IMR-90 (cell line): Measurements from ENCODE around the gene SSBP2. TPM values are rescaled to one million over a fixed set of nuclear protein-coding genes. Genes with fewer than 3 reads are reported as not detected.

ENCODE experiments used
- ATAC-seq: fragments of 200-7000 bp; cut with Tn5 transposase; 2 replicates; pipeline ENCODE4 v1.9.1; 2020; ENCODE audit warnings: low read depth, mild to moderate bottlenecking, moderate library complexity
- BruUV-seq: library from RNA; stranded (reverse); fragments of 400-500 nt; replicated peaks from 2 replicates; lab custom pipeline; 2021; lab: Mats Ljungman, UMichigan
- CTCF ChIA-PET: fragments of 300-600 bp; formaldehyde crosslinking; extraction: SDS; loops from one replicate; lab custom pipeline; 2021; ENCODE audit warnings: antibody characterized with exemption; lab: Yijun Ruan, JAX
- POLR2A ChIA-PET: fragments of 300-600 bp; sonication (Branson Sonifier 250); formaldehyde crosslinking; loops from one replicate; lab custom pipeline; 2022; ENCODE audit warnings: antibody characterized with exemption; ENCODE audit not compliant: unreplicated experiment; lab: Charles Lee
- DNase-seq: peaks from one replicate; pipeline ENCODE4 v3.0.0; 2013
- H2AFZ ChIP-seq: replicated peaks from 2 replicates; pipeline ENCODE3; 2013; ENCODE audit warnings: low read length, mild to moderate bottlenecking; ENCODE audit not compliant: poor library complexity
- H2AK5ac ChIP-seq: 2 replicates; pipeline ENCODE4 v1.6.1; 2013; ENCODE audit warnings: low read depth, low read length, inconsistent platforms
- H2AK9ac ChIP-seq: replicated peaks from 2 replicates; pipeline ENCODE3; 2013; ENCODE audit warnings: mild to moderate bottlenecking, low read depth, low read length, moderate library complexity; ENCODE audit not compliant: poor library complexity
- H2BK120ac ChIP-seq: 2 replicates; pipeline ENCODE4 v1.6.1; 2013; ENCODE audit warnings: low read depth, low read length, inconsistent platforms
- H2BK15ac ChIP-seq: 3 replicates; pipeline ENCODE4 v1.6.1; 2013; ENCODE audit warnings: low read depth, low read length, inconsistent platforms
- H2BK20ac ChIP-seq: 2 replicates; pipeline ENCODE4 v1.6.1; 2013; ENCODE audit warnings: low read depth, mild to moderate bottlenecking, inconsistent platforms, low read length, moderate library complexity
- H2BK5ac ChIP-seq: 2 replicates; pipeline ENCODE4 v1.6.1; 2013; ENCODE audit warnings: mild to moderate bottlenecking, low read depth, low read length, inconsistent platforms; ENCODE audit not compliant: poor library complexity, severe bottlenecking
- H3K14ac ChIP-seq: replicated peaks from 2 replicates; pipeline ENCODE4 v1.6.1; 2013; ENCODE audit warnings: low read depth, low read length, inconsistent platforms
- H3K18ac ChIP-seq: 2 replicates; pipeline ENCODE4 v1.6.1; 2013; ENCODE audit warnings: low read depth, low read length, control low read depth
- H3K23ac ChIP-seq: 2 replicates; pipeline ENCODE4 v1.6.1; 2013; ENCODE audit warnings: low read depth, low read length, inconsistent platforms
- H3K27ac ChIP-seq: 2 replicates; pipeline ENCODE4 v1.5.1; 2013; ENCODE audit warnings: mild to moderate bottlenecking, control low read depth, low read length; ENCODE audit not compliant: insufficient read depth
- H3K27me3 ChIP-seq: 2 replicates; pipeline ENCODE4 v1.6.1; 2013; ENCODE audit warnings: low read length; ENCODE audit not compliant: control insufficient read depth, insufficient read depth
- H3K36me3 ChIP-seq: 2 replicates; pipeline ENCODE4 v1.6.1; 2013; ENCODE audit warnings: low read length, mixed read lengths; ENCODE audit not compliant: control insufficient read depth, insufficient read depth
- H3K4ac ChIP-seq: 2 replicates; pipeline ENCODE4 v1.6.1; 2013; ENCODE audit warnings: low read depth, low read length, inconsistent platforms
- H3K4me1 ChIP-seq: 2 replicates; pipeline ENCODE4 v1.6.1; 2013; ENCODE audit warnings: low read length, mixed read lengths; ENCODE audit not compliant: control insufficient read depth, insufficient read depth
- H3K4me2 ChIP-seq: 2 replicates; pipeline ENCODE4 v1.6.1; 2013; ENCODE audit warnings: low read depth, mild to moderate bottlenecking, control low read depth, low read length, moderate library complexity
- H3K4me3 ChIP-seq: 2 replicates; pipeline ENCODE4 v1.5.1; 2013; ENCODE audit warnings: low read depth, mild to moderate bottlenecking, control low read depth, low read length, moderate library complexity; ENCODE audit not compliant: insufficient read depth
- H3K56ac ChIP-seq: 2 replicates; pipeline ENCODE4 v1.6.1; 2013; ENCODE audit warnings: low read length, inconsistent platforms; ENCODE audit not compliant: insufficient read depth; ENCODE audit errors: extremely low read depth
- H3K79me1 ChIP-seq, 2 experiments: 2 replicates each; pipeline ENCODE4 v1.6.1; 2013; ENCODE audit warnings: low read length in 2 of 2, inconsistent platforms in 1 of 2, low read depth in 1 of 2
- H3K9ac ChIP-seq: 2 replicates; pipeline ENCODE4 v1.6.1; 2013; ENCODE audit warnings: low read depth, low read length, control low read depth
- H3K9me1 ChIP-seq: 2 replicates; pipeline ENCODE4 v1.6.1; 2013; ENCODE audit warnings: low read length, inconsistent platforms; ENCODE audit not compliant: insufficient read depth
- H3K9me3 ChIP-seq: 2 replicates; pipeline ENCODE4 v1.6.1; 2013; ENCODE audit warnings: low read length; ENCODE audit not compliant: control insufficient read depth, insufficient read depth
- H4K20me1 ChIP-seq: 2 replicates; pipeline ENCODE4 v1.6.1; 2013; ENCODE audit warnings: low read length, inconsistent platforms; ENCODE audit not compliant: insufficient read depth
- H4K5ac ChIP-seq: 2 replicates; pipeline ENCODE4 v1.6.1; 2013; ENCODE audit warnings: mild to moderate bottlenecking, low read depth, low read length, control low read depth
- H4K8ac ChIP-seq, 2 experiments: 2 replicates each; pipeline ENCODE4 v1.6.1; 2013; ENCODE audit warnings: low read depth in 2 of 2, low read length in 2 of 2, control low read depth in 1 of 2, inconsistent platforms in 1 of 2
- H4K91ac ChIP-seq: 2 replicates; pipeline ENCODE4 v1.6.1; 2013; ENCODE audit warnings: low read depth, low read length, inconsistent platforms; ENCODE audit not compliant: insufficient read depth
- BHLHE40 ChIP-seq: fragments of 150-350 bp; IDR thresholded peaks from 2 replicates; pipeline ENCODE4 v1.6.1; 2016; ENCODE audit warnings: mild to moderate bottlenecking, low read depth, low read length
- CEBPB ChIP-seq: IDR thresholded peaks from 2 replicates; pipeline ENCODE4 v1.6.1; 2012; ENCODE audit warnings: low read depth, low read length, improper control_type of control experiment
- FOS ChIP-seq: fragments of 150-350 bp; IDR thresholded peaks from 2 replicates; pipeline ENCODE4 v1.6.1; 2016; ENCODE audit warnings: low read depth, low read length
- MAFK ChIP-seq: IDR thresholded peaks from 2 replicates; pipeline ENCODE4 v1.6.1; 2012; ENCODE audit warnings: low read depth, low read length, improper control_type of control experiment
- MXI1 ChIP-seq: IDR thresholded peaks from 2 replicates; pipeline ENCODE4 v1.6.1; 2012; ENCODE audit warnings: low read depth, mild to moderate bottlenecking, low read length, moderate library complexity, borderline replicate concordance
- NFE2L2 ChIP-seq: fragments of 150-350 bp; IDR thresholded peaks from 2 replicates; pipeline ENCODE4 v1.6.1; 2016; ENCODE audit warnings: low read depth, mild to moderate bottlenecking, low read length
- RAD21 ChIP-seq: IDR thresholded peaks from 2 replicates; pipeline ENCODE4 v1.6.1; 2012; ENCODE audit warnings: low read length, improper control_type of control experiment
- SMC3 ChIP-seq: fragments of 150-350 bp; IDR thresholded peaks from 2 replicates; pipeline ENCODE4 v1.6.1; 2016; ENCODE audit warnings: low read depth, mild to moderate bottlenecking, antibody characterized with exemption, low read length, moderate library complexity
- WGBS, 2 experiments: methylation state at CpG; one replicate each; pipeline versions ENCODE4 v1.1.5 to v1.1.7; 2013; ENCODE audit warnings: missing lambda C conversion rate in 2 of 2; ENCODE audit not compliant: insufficient read length in 1 of 2; ENCODE audit errors: extremely low coverage in 2 of 2; 5-methylcytosine and 5-hydroxymethylcytosine counted together
- dilution Hi-C: fragments of 300-500 bp; cut with HindIII; formaldehyde crosslinking; loops from one replicate; pipeline ENCODE4 v1.14.3; 2018; ENCODE audit warnings: low sequenced_read_pairs; ENCODE audit not compliant: unreplicated experiment
- in situ Hi-C: fragments of 300-500 bp; cut with MboI; formaldehyde crosslinking; loops from 3 replicates; pipeline ENCODE4 v1.14.3; 2019; ENCODE audit warnings: low sequenced_read_pairs, inconsistent platforms, mixed read lengths
- intact Hi-C: fragments of 100-400 bp; cut with micrococcal nuclease; formaldehyde crosslinking; loops from 2 replicates; pipeline ENCODE4 v1.10.0; 2022
- polyA plus RNA-seq, 3 experiments: library from polyadenylated mRNA; depleted of rRNA; stranded (reverse); fragments of >200 nt; gene quantifications; 2 replicates each; pipeline ENCODE4 v1.2.3, GENCODE V29; 2012; ENCODE audit warnings: low replicate concordance in 1 of 3
- total RNA-seq: library from RNA; depleted of rRNA; stranded (reverse); fragments of >200 nt; gene quantifications from 2 replicates; pipeline ENCODE4 v1.2.3, GENCODE V29; 2012

The SSBP2 gene
- total and polyA plus RNA-seq, 2 of the 4 experiments (the other 2 are of a cell fraction) = 38.4 to 42.7 TPM

- in situ Hi-C loops = loop anchor here (5.0 kb wide), 1 partner anchor 62 kb away; no protein-coding TSS in a partner anchor
- POLR2A ChIA-PET = no interaction called here
- H3K18ac ChIP-seq = no peak overlapping the region
- no peak overlapping the region for H3K27ac ChIP-seq
- no peaks in the 10 kb centered on the region for H3K27me3 ChIP-seq
- H3K9me3 ChIP-seq = no peaks in the 10 kb centered on the region
- H2BK120ac ChIP-seq = no peak overlapping the region
- no peak overlapping the region for H3K9ac ChIP-seq
- H3K9me1 ChIP-seq = peaks cover 2% of the 10 kb centered on the region; the same call in 1 of the 2 replicates
- no peak overlapping the region for H4K5ac ChIP-seq
- no peak overlapping the region for H3K56ac ChIP-seq
- H2AK5ac ChIP-seq = no peak overlapping the region
- H3K14ac ChIP-seq = no peak overlapping the region
- no peak overlapping the region for H2BK20ac ChIP-seq
- H2AK9ac ChIP-seq = no peak overlapping the region
- peaks cover 12% of the 10 kb centered on the region for H3K4me1 ChIP-seq
- H3K79me1 ChIP-seq = no peaks in the 10 kb centered on the region
- no peak overlapping the region for H3K23ac ChIP-seq
- H3K4ac ChIP-seq = no peak overlapping the region
- no peak for ATAC-seq
- dilution Hi-C loops = no loop called here
- no TSS peak for BruUV-seq
- whole genome bisulfite sequencing, 2 experiments = no CpG with 5 or more reads among the region's 4 CpGs
- H3K36me3 ChIP-seq = no peaks in the 10 kb centered on the region
- TF ChIP-seq MAFK = no peak
- no peak for TF ChIP-seq RAD21
- no peak for TF ChIP-seq FOS
- TF ChIP-seq SMC3 = no peak
- no peak for TF ChIP-seq MXI1
- TF ChIP-seq BHLHE40 = no peak
- TF ChIP-seq CEBPB = no peak
- TF ChIP-seq NFE2L2 = no peak
- H2BK15ac ChIP-seq = no peak overlapping the region
- no peak overlapping the region for H2BK5ac ChIP-seq
- no peak for DNase-seq
- no peak overlapping the region for H4K8ac ChIP-seq
- CTCF ChIA-PET = interaction anchor here (0.9 kb wide), 1 partner anchor 33 kb away, joined by 3 read pairs; no protein-coding TSS in a partner anchor
- H2AFZ ChIP-seq = no peak overlapping the region
- H4K91ac ChIP-seq = no peak overlapping the region
- H3K4me2 ChIP-seq = no peak overlapping the region
- no peaks in the 10 kb centered on the region for H4K20me1 ChIP-seq
- intact Hi-C loops = no loop called here
- H3K4me3 ChIP-seq = no peak overlapping the region
Measured at GRCh38 chr5:81785322-81785721, 34.4 kb upstream of the SSBP2 start.
